ENCODE measurements around the gene PAPOLG. TPM values are rescaled to one million over a fixed set of nuclear protein-coding genes. Genes with fewer than 3 reads are reported as not detected.
A peak's percentile ranks its signal among the peaks of the same experiment; 100 is the strongest.

Gene PAPOLG
- total and polyA plus RNA-seq, 2 experiments from 2014 or later, result 8.6 to 13.6 TPM

- no peaks in the 10 kb centered on the region for H3K36me3 ChIP-seq
- no peaks in the 10 kb centered on the region for H3K9me3 ChIP-seq (ENCODE audit: low read depth)
- H3K27me3 ChIP-seq, result no peaks in the 10 kb centered on the region
- no peak for TF ChIP-seq CTCF (IDR thresholded peaks at IDR 0.05; ENCODE audit: low read depth, low read length)
- no peak for DNase-seq (ENCODE audit: low read depth in 1 of 2, low spot score in 1 of 2)
- H3K27ac ChIP-seq, result no peak overlapping the region
- no peak overlapping the region for H3K4me3 ChIP-seq
- no peaks in the 10 kb centered on the region for H3K4me1 ChIP-seq (ENCODE audit: low read depth)
Observed at GRCh38 chr2:60717691-60718090, 38.4 kb upstream of the PAPOLG start.

- no peaks in the 10 kb centered on the region for H3K27me3 ChIP-seq
- no peak for DNase-seq (ENCODE audit: low read depth in 1 of 2, low spot score in 1 of 2)
- no peaks in the 10 kb centered on the region for H3K36me3 ChIP-seq
- no peak overlapping the region for H3K27ac ChIP-seq
- H3K4me1 ChIP-seq (ENCODE audit: low read depth), result no peaks in the 10 kb centered on the region
- no peak overlapping the region for H3K4me3 ChIP-seq
- no peak for TF ChIP-seq CTCF (IDR thresholded peaks at IDR 0.05; ENCODE audit: low read depth, low read length)
- no peaks in the 10 kb centered on the region for H3K9me3 ChIP-seq (ENCODE audit: low read depth)
Observed at GRCh38 chr2:60719331-60719730, 36.7 kb upstream of the PAPOLG start.

GRCh38 chr2:60725466-60725865, 30.6 kb upstream of the PAPOLG start:
- Histone ChIP-seq H3K4me3 (no peak overlapping the region), H3K27ac (no peak overlapping the region), H3K27me3 (no peaks in the 10 kb centered on the region), H3K9me3 (ENCODE audit: low read depth) (no peaks in the 10 kb centered on the region), H3K4me1 (ENCODE audit: low read depth) (no peaks in the 10 kb centered on the region), H3K36me3 (no peaks in the 10 kb centered on the region)
- no peak for TF ChIP-seq CTCF (IDR thresholded peaks at IDR 0.05; ENCODE audit: low read depth, low read length)
- DNase-seq (ENCODE audit: low read depth in 1 of 2, low spot score in 1 of 2), result no peak

- no peaks in the 10 kb centered on the region for H3K27me3 ChIP-seq
- H3K4me3 ChIP-seq, result no peak overlapping the region
- H3K9me3 ChIP-seq (ENCODE audit: low read depth), result no peaks in the 10 kb centered on the region
- no peaks in the 10 kb centered on the region for H3K4me1 ChIP-seq (ENCODE audit: low read depth)
- DNase-seq (ENCODE audit: low read depth in 1 of 2, low spot score in 1 of 2), result no peak
- H3K27ac ChIP-seq, result no peak overlapping the region
- H3K36me3 ChIP-seq, result no peaks in the 10 kb centered on the region
- TF ChIP-seq CTCF (IDR thresholded peaks at IDR 0.05; ENCODE audit: low read depth, low read length), result no peak
Observed at GRCh38 chr2:60728855-60729254, 27.2 kb upstream of the PAPOLG start.

GRCh38 chr2:60735496-60736250, 20.4 kb upstream of the PAPOLG start:
- DNase-seq (ENCODE audit: low read depth in 1 of 2, low spot score in 1 of 2), result peak in 1 of 2 donors; percentile 32
- H3K36me3 ChIP-seq, result no peaks in the 10 kb centered on the region
- no peak overlapping the region for H3K27ac ChIP-seq
- peaks cover 30% of the 10 kb centered on the region for H3K27me3 ChIP-seq
- H3K9me3 ChIP-seq (ENCODE audit: low read depth), result no peaks in the 10 kb centered on the region
- TF ChIP-seq CTCF (IDR thresholded peaks at IDR 0.05; ENCODE audit: low read depth, low read length), result no peak
- peak overlapping the region; percentile 45 for H3K4me3 ChIP-seq
- no peaks in the 10 kb centered on the region for H3K4me1 ChIP-seq (ENCODE audit: low read depth)

Data from cardiac muscle cell (in vitro differentiated cells and primary cell).